Skin of body (tissue), 2 donors: Measurements from ENCODE around the gene PRKN. TPM values are rescaled to one million over a fixed set of nuclear protein-coding genes. Genes with fewer than 3 reads are reported as not detected.
A peak's percentile ranks its signal among the peaks of the same experiment; 100 is the strongest.

Experiments used
- DNase-seq: peaks from one replicate; lab custom pipeline; 2025; lab: John Stamatoyannopoulos, UW
- total RNA-seq: library from RNA; depleted of rRNA; stranded (reverse); fragments of >200 nt; gene quantifications from one replicate; pipeline ENCODE4 v1.2.3, GENCODE V29; 2014

PRKN gene
- total RNA-seq, 1 donor from 2014 or later, result 5.2 TPM

GRCh38 chr6:162315291-162315690 lies 412.3 kb downstream of the PRKN start:
- DNase-seq, result no peak

DNA sequence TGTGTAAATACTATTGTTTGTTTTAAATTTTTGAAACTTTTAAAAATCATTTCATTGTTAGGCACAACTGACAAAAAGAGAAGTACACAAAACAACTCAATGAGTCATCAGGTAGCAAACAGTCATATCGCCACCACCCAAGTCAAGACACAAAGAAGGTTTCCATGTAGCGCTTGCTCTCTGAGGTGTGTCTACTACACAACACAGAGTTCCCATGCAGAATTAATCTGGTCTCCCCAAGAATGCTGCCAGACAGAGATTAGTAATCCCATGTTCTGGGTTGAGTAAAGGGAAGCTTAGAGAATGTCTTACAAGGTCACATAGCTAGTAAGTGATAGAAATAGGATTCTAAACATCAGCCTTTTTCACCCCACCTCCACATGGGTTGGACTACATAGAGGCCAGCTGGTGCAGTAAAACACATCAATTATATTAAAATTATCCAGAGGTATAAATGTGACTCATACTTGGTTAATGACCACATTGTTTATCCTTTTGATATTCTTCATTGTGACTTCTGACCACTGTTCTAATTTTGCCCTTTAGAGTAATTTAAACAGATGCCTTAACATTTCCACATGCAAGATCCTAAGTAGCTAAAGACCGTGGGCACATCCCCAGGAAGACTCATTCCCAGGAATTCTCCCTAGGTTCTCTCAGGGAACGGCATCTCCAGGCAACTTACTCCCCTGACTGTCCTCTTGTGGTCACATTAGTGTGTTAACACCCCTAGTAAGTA lies 413.5 kb downstream of the PRKN start:
- DNase-seq, result no peak

- no peak for DNase-seq
Observed at GRCh38 chr6:162307865-162308264, 419.7 kb downstream of the PRKN start.

DNA sequence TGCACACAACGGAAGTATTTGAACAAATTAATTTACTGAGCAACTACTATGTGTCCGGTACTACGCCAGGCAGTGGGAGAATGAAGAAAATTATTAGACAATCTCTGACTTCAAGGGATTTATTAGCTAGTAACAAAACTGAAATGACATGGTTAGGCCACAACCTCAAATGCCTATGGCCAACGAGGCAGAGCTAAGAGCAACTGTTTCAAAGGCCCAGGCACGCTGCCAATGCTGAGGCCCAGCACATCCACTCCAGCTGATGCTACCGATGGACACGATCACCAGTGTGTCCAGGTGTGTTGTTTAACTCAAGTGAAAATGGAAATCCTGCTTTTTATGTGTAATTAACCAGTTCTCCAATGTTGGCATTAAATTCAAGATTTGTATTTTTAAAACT lies 420.9 kb downstream of the PRKN start:
- no peak for DNase-seq

DNA sequence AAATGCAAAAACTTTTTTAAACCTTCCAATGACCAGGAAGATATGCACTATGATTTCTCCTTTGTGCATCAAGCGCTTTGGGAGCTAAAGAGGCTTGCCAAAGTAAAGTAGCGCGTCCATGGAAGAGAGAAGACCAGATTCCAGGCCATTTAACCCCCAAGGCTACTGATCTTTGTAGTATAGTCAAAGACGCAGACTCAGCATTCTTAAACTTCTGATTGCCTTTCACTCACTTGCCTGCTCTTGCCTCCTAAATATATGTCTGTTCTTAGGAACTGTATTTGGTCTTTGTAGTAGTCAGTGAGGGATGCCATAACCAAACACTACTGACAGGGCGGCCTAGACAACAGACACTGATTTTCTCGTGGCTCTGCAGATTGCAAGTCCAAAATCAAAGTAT lies 426.4 kb downstream of the PRKN start:
- DNase-seq, result no peak

- DNase-seq, result no peak
Observed at GRCh38 chr6:162294029-162294428, 433.5 kb downstream of the PRKN start.

GRCh38 chr6:162292915-162293314 lies 434.7 kb downstream of the PRKN start:
- DNase-seq, result peak; percentile 61

GRCh38 chr6:162290846-162291465 lies 436.6 kb downstream of the PRKN start:
- DNase-seq, result peak; percentile 83

GRCh38 chr6:162289972-162290371 lies 437.6 kb downstream of the PRKN start:
- DNase-seq, result no peak

GRCh38 chr6:162273986-162274385 lies 453.6 kb downstream of the PRKN start:
- DNase-seq, result no peak

DNA sequence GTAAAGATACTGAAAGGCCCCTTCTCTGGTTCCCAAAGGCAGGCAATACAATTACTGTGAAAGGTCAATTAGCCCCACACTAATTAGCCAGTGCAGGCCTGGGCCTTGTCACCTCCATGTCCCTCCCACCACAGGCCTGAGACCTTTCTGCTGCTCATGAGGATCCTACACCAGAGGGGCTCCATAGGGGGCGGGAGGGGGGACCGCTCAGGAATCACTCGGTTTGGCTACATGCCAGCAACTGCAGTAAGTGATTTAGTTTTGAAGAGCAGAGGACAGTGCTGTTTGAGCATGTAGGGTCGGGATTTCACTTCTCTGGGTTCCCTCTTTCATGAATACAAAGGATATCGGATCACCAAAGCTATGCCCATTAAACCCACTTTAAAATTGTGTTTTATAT lies 455.6 kb downstream of the PRKN start:
- no peak for DNase-seq

DNA sequence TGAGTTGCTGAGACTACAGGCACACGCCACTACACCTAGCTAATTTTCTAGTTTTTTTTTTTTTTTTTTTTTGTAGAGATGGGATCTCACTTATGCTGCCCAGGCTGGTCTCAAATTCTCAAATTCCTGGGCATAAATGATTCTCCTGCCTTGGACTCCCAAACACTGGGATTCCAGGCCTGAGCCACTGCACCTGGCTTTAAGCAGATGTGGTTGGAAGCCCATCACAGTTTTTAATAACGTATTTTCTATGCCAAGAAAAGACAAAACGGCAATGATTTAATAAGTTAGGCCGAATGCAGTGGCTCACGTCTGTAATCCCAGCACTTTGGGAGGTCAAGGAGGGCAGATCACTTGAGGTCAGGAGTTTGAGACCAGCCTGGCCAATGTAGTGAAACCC lies 456.6 kb downstream of the PRKN start:
- DNase-seq, result no peak

DNA sequence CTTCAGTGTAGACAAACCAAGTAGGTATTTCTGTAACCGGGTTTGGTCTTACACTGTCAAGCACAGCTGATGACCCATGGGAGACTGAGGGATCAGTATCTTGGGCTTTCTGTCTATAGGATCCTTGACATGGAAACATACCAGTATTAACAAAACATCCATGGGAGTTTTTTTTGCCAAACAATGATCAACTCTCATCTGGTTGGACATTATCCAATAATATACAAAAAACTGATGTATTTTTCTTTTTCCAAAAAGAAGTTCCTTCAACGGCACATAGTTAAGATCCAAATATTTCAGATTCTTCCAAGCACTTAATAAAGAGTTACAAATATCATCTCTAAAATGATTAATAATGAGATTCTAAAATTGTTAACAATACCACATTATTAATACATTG lies 459.9 kb downstream of the PRKN start:
- peak; percentile 26 for DNase-seq

DNA sequence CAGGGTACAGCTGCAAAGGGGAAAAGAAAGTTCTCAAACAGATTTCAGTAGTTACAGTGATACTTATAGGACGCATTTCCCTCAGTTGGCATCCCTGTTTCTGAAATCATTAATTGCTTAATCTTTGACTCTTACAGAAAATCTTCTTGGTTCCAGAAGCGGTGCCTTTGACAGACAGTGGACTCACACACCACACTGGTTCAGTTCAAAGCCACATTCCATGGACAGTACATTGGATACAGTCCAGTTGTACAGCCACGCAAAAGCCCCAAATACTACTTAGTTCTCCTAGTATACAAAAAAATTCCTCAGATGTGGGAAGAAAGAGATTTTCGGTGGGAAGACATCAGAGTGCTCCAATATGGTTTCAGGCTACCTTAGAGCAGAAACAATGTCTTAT lies 460.4 kb downstream of the PRKN start:
- no peak for DNase-seq

DNA sequence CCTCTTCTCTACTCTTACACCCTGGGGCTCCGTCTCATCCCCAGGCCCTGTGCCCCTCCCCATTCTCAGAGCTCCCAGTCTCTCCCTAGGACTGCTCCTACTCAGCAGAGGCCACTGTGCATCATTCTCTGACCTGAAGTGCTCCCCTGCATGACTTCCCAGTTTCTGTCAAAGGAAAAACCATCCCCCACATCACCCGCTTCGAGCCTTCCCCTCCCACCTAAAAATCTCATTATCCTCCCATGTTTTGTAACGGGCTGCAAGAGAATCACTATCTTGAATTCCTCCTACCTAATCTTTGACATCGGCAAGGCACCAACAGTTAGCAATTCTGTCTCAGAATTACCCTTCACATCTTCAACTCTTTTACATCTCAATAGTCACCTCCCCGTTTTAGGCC lies 463.0 kb downstream of the PRKN start:
- DNase-seq, result no peak

DNA sequence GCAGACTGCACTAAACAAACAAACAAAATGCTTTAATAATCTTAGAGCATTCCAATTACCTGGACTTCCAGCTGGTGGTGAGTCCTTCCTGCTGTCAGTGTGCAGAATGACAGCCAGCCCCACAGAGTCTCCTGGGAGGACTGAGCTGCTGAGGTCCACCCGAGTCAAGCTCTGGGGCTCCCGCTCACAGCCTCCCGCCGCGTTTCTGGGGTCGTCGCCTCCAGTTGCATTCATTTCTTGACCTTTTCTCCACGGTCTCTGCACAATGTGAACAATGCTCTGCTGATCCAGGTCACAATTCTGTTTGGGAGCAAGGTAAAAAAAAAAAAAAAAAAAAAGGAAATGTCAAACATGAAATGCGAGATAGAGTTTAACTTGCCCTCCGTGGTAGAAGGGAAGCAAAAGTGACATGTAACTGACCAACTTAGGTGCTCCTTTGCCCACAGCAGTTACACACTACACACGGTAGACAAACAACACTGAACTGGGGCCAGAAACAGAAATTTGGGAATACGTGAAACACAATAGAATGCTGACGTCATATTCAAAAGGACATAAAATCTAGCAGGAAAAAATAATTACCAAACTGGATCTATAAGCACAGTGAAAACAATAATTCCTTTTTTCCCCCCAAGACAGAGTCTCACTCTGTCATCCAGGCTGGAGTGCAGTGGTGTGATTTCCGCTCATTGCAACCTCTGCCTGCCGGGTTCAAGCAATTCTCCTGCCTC lies 464.9 kb downstream of the PRKN start:
- no peak for DNase-seq

DNA sequence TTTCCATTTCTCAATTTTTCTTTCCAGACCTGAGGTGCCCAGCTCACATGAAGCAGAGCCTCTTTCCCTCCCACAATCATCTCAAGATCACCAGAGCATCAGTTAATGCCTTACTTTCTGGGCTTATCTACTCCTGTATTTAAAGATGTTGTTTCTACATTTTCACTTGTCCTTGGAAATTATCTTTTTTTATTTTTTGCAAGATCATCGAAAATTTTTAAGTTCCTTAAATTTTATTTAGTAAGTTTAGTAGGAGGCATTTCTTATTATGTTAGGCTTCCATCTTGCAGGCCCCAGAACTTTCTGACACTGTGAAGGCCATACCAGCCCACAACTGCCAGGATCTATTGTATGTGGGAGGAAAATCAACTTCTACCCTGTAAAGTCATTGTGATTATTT lies 466.0 kb downstream of the PRKN start:
- no peak for DNase-seq

DNA sequence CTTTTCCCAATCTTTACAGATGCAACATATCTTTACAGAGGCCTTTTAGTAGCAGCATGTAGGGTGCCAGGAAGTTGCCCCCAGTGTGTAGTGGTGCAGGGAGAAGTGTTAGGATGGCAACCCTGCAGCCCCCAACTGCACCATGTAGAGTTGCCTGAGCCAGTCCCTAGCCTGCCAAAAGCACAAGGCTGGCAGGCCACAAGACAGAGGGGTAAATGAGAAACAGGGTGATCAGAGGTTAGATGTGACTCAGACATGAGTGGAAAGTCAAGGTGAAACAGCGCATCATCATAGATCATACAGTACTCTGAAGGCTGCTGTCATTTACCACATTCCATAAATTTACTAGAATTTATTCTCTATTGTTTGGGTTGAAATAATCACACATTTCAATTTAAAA lies 467.5 kb downstream of the PRKN start:
- DNase-seq, result no peak

- no peak for DNase-seq
Observed at GRCh38 chr6:162258647-162259046, 468.9 kb downstream of the PRKN start.

DNA sequence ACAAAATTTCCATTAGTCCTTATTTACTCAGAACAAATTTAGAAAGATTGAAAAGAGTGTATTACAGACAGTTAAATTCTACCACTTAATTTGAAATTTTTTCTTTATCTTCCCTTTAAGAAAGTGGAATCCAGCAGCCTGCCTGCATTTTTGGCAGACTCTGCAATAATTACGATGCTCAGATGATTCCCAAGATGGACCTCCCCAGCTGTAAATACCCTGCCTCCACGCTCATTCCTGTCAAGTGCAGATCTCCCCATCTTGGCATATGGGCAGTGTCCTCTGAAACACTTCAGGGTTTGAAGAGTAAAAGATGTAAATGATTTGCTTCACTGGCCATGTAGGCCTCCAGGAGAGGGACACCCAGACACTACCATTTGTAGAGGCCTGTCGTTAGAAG lies 471.2 kb downstream of the PRKN start:
- no peak for DNase-seq

DNA sequence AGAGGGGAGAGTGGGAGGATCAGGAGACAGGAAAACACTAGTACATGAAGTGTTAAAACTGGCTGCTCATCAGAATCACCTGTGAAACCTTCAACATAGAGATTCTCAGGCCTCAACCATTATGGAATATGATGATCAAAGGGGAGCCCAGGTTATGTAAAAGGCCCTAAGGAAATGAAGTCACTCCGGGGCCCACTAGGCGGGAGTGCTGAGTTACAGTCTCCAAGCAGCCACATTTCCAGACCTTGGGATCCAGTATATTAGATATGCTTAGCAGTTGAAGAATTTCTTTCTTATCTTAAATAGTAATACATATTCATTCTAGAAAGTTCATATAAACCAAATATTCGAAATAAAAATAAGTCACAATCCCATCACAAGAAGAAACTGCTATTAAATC lies 476.3 kb downstream of the PRKN start:
- DNase-seq, result no peak

GRCh38 chr6:162249907-162250642 lies 477.5 kb downstream of the PRKN start:
- DNase-seq, result no peak
